H1 (cell line): ENCODE results near the gene COL20A1.

Experiments
- BRCA1 ChIP-seq: IDR thresholded peaks from 2 replicates; pipeline ENCODE4 v1.6.1; 2012; ENCODE audit warnings: low read depth, low read length, improper control_type of control experiment
- POLR2A ChIP-seq, 2 experiments: IDR thresholded peaks; 1 replicate in 1 of 2; 2 replicates in 1 of 2; pipeline ENCODE4 v1.6.1; 2011; ENCODE audit warnings: low read depth in 2 of 2, low read length in 2 of 2, mild to moderate bottlenecking in 2 of 2; ENCODE audit errors: control extremely low read depth in 1 of 2
- RNF2 ChIP-seq: fragments of 200-900, 300-1000 bp; sonication (generic); IDR thresholded peaks from 2 replicates; pipeline ENCODE4 v1.7.1; 2016; ENCODE audit warnings: borderline replicate concordance, low read depth, mild to moderate bottlenecking, antibody characterized with exemption, low read length; ENCODE audit not compliant: poor library complexity, severe bottlenecking; ENCODE audit errors: missing control alignments
- SP4 ChIP-seq: IDR thresholded peaks from 2 replicates; pipeline ENCODE4 v1.6.1; 2012; ENCODE audit warnings: low read length, inconsistent platforms
- TF ChIP-seq, protein P1 (sequence below), 3 experiments: IDR thresholded peaks; 1 replicate in 2 of 3; 2 replicates in 1 of 3; pipeline versions ENCODE4 v1.5.1 to v1.6.1; 2011; ENCODE audit warnings: low read length in 3 of 3, mild to moderate bottlenecking in 3 of 3, inconsistent platforms in 2 of 3, low read depth in 1 of 3, moderate library complexity in 1 of 3; ENCODE audit not compliant: insufficient read depth in 1 of 3; ENCODE audit errors: control extremely low read depth in 1 of 3

DNA sequence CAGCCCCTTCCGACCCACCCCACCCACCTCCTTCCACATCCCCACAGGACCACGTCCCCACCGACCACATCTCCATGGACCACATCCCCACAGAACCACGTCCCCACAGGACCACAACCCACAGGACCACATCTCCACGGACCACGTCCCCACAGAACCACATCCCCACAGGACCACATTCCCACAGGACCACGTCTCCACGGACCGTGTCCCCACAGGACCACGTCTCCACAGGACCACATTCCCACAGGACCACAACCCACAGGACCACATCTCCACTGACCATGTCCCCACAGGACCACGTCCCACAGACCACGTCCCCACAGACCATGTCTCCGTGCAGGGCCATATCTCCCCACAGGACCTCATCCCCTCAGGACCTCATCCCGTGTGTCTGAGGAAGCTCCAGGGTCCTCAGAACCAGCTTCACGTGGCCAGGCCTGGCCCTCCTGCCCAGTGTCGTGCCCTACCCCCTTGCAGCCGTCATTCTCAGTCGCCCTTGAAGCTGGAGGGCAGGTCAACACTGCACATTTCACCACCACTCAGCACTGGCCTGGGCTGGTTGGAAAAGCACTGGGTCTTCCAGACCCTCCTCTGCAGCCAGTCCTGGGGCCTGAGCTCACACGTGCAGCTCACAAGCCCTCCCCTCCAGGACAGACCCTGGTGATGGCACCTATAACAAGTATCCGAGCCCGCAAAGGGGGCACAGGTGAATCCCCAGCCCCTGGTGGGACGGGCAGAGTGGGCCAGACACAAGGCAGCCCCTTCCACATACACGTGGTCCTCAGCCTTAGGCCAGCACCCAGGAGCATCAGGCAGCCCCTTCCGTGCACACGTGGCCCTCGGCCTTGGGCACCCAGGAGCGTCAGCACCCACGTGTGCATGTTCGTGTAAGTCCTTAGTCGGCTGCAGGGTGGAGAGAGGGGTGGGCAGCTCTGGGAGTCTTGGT lies 64.2 kb downstream of the COL20A1 start:
- TF ChIP-seq SP4 (no peak), POLR2A (IDR thresholded peaks at IDR 0.05; ENCODE audit: control extremely low read depth in 1 of 2, low read depth in 2 of 2, low read length in 2 of 2) (no peak), RNF2 (no peak), BRCA1 (no peak)
- TF ChIP-seq, protein P1, sequence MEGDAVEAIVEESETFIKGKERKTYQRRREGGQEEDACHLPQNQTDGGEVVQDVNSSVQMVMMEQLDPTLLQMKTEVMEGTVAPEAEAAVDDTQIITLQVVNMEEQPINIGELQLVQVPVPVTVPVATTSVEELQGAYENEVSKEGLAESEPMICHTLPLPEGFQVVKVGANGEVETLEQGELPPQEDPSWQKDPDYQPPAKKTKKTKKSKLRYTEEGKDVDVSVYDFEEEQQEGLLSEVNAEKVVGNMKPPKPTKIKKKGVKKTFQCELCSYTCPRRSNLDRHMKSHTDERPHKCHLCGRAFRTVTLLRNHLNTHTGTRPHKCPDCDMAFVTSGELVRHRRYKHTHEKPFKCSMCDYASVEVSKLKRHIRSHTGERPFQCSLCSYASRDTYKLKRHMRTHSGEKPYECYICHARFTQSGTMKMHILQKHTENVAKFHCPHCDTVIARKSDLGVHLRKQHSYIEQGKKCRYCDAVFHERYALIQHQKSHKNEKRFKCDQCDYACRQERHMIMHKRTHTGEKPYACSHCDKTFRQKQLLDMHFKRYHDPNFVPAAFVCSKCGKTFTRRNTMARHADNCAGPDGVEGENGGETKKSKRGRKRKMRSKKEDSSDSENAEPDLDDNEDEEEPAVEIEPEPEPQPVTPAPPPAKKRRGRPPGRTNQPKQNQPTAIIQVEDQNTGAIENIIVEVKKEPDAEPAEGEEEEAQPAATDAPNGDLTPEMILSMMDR (IDR thresholded peaks at IDR 0.05; ENCODE audit: control extremely low read depth in 1 of 3, insufficient read depth in 1 of 3, low read depth in 1 of 3, low read length in 3 of 3) = no peak
